Measurements from ENCODE around the gene TAF11L9.
"Not testable (repeated sequence)": the region's sequence is repeated elsewhere in the genome, so short reads cannot be mapped to it uniquely, and the experiment has no call there.

Gene TAF11L9

DNA sequence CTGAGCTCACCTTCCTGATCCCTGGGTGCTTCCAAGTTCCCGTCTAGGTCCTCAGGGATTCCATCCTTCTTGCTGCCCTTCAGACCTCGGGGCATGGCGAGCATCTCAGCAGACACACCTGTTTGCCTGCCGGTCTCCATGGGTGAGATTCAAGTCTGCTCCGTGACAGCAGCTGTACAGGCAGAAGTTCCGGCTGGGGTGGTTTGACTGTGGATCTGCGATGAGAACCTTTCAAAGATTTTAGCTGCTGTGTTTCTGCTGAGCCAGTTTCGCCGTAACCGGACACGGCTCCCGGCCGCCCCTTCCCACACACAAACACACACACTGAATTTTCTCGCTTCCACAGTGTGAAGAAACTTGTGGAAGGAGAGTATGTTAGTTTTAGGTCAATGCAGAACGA, at the start of gene TAF11L9:
TSS of gene TAF11L9 (minus strand) at position 140 of the 400 bp plus-strand sequence.
- not testable (repeated sequence) for DNase-seq

DNA sequence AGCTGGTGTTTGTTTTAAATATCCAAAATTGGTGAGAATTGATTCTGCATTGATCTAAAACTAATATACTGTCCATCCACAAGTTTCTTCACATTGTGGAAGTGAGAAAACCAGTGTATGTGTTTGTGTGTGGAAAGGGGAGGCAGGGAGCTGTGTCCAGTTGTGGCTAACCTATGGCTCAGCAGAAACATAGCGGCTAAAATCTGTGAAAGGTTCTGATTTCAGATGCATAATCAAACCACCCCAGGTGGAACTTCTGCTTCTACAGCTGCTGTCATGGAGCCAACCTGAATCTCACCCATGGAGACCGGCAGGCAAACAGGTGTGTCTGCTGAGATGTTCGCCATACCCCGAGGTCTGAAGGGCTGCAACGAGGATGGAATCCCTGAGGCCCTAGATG, 40.0 kb upstream of the TAF11L9 start, which contains the start of gene TAF11L14:
TSS of gene TAF11L14 (plus strand) at position 301 of the 400 bp plus-strand sequence.
- DNase-seq = no peak

DNA sequence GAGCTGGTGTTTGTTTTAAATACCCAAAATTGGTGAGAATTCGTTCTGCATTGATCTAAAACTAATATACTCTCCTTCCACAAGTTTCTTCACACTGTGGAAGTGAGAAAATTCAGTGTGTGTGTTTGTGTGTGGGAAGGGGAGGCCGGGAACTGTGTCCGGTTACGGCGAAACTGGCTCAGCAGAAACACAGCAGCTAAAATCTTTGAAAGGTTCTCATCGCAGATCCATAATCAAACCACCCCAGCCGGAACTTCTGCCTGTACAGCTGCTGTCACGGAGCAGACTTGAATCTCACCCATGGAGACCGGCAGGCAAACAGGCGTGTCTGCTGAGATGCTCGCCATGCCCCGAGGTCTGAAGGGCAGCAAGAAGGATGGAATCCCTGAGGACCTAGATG, 37.6 kb upstream of the TAF11L9 start, which contains the start of gene TAF11L13:
TSS of gene TAF11L13 (plus strand) at position 301 of the 400 bp plus-strand sequence.
- not testable (repeated sequence) for DNase-seq

DNA sequence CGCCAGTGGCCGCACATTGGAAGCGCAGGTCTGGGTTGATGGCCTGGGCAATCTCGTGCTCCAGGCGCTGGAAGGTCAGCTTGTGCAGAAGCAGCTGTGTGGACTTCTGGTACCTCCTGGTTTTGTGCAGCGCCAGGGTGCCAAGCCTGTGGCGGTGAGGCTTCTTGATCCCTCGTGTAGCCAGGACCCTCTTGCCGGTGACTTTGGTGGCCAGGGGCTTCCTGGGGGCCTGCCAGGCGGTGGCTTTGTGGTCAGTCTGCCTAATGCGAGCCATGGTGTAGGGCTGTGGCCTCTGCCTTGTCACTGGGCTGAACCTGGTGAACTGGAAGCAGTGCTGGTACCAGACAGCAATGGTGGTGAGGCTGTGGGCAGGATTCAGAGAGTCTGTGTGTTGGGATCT, 31.5 kb upstream of the TAF11L9 start:
- no peak for DNase-seq

DNA sequence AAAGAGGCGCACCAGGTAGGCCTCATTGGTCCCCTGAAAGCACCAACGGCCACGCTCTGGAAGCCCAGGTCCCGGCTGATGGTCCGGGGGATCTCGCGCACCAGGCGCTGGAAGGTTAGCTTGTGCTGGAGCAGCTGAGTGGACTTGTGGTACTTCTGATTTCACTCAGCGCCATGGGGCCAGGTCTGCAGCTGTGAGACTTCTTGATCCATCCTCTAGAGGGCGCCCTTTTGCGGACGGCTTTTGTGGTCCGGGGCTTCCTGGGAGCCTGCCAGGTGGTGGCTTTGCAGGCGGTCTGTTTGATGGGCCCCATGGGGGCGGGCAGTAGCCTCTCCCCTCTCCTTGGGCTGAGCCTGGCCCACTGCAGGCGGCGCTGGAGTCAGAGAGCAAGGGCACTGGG, 26.4 kb upstream of the TAF11L9 start:
- DNase-seq = no peak

DNA sequence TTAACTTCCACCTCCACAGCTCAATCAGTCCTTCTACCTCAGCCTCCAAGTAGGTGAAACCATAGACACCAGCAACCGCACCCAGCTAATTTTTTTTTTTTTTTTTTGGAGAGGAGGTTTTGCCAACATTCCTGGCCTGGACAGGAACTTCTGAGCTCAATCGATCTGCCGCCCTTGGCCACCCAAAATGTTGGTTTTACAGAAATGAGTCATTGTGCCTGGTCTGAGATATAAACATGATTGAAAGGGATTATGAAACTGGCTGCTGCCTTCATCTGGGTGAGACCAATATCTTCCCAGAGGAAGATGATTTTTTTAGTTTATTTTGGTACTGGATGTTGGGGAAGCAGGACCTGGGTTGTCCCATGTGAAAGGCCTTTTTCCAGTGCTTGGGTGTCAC, 25.2 kb upstream of the TAF11L9 start:
- DNase-seq = no peak

DNA sequence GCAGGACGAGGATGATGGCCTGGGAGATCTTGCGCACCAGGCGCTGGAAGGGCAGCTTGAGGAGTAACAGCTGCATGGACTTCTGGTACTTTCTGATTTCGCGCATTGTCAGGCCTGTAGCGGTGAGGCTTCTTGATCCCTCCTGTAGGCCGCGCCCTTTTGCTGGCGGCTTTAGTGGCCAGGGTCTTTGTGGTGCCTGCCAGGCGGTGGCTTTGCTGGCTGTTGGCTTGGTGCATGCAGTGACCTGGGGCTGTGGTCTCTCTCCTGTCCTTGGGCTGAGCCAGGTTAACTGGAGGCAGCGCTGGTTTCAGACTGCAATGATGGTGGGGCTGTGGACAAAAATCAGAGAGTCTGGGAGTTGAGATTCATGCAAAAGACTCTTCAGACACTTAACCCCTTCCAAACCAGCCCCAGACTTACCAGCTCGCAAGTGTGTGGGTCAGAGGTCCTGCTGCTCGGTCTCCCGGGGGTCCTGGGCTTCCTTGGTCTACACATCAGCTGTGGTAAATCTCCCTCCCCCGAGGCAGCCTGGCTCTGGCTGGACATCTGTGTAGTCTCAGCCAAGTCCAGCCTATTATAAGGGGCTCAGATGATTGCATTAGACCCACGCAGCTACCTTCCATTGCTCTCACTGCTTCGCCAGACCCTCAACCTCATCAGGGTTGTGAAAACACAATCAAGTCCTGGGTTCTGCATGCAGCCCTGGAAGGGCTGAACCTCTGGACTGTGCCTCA, 20.8 kb upstream of the TAF11L9 start:
- no peak for DNase-seq

DNA sequence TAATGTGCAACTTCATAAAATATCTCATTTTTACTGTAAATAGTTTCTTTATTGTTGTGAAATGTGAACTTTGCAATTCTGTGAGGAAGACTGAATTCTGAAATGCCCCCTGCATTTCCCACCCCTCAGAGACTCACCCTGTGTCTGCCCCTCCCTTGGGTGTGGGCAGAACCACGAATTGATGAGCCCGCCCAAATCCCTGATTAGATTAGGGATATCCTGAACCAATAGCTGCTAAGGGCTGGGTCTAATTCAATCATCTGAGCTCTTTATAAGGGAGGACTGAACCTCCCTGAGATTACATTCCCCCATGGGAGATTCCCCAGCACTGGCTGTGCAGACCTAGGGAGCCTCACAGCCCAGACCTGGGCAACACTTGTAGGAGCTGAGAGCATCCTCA, 15.9 kb upstream of the TAF11L9 start, which contains the start of gene TAF11L12:
TSS of gene TAF11L12 (plus strand) at position 301 of the 400 bp plus-strand sequence.
- DNase-seq = not testable (repeated sequence)

DNA sequence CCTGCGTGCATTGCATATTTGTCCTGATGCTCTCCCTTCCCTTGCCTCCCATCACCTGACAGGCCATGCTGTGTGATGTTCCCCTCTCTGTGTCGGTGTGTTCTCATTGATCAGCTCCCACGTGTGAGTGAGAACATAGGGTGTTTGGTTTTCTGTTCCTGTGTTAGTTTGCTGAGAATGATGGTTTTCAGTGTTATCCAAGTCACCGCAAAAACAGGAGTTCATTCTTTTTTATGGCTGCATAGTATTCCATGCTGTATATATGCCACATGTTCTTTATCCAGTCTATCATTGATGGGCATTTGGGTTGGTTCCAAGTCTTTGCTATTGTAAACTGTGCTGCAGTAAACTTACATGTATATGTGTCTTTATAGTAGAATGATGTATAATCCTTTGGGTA, 13.3 kb upstream of the TAF11L9 start:
- not testable (repeated sequence) for DNase-seq

DNA sequence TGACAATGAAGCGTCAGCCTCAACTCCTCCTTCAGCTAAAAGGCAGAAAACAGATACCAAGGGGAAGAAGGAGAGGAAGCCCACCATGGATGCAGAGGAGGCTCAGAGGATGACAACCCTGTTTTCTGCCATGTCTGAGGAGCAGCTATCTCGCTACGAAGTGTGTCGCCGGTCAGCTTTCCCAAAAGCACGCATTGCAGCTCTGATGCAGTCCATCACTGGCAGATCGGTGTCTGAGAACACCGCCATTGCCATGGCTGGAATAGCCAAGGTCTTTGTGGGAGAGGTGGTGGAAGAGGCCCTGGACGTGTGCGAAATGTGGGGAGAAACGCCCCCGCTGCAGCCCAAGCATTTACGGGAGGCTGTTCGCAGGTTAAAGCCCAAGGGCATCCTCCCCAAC, 10.8 kb upstream of the TAF11L9 start:
- DNase-seq = no peak

DNA sequence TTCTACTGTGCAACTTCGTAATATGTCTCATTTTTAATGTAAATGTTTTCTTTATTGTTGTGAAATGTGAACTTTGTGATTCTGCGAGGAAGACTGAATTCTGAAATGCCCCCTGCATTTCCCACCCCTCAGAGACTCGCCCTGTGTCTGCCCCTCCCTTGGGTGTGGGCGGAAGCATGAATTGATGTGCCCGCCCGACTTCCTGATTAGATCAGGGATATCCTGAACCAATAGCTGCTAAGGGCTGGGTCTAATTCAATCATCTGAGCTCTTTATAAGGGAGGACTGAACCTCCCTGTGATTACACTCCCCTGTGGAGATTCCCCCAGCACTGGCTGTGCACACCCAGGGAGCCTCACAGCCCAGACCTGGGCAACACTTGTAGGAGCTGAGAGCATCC, 9.7 kb upstream of the TAF11L9 start, which contains the start of gene TAF11L11:
TSS of gene TAF11L11 (plus strand) at position 304 of the 400 bp plus-strand sequence.
- DNase-seq = not testable (repeated sequence)

DNA sequence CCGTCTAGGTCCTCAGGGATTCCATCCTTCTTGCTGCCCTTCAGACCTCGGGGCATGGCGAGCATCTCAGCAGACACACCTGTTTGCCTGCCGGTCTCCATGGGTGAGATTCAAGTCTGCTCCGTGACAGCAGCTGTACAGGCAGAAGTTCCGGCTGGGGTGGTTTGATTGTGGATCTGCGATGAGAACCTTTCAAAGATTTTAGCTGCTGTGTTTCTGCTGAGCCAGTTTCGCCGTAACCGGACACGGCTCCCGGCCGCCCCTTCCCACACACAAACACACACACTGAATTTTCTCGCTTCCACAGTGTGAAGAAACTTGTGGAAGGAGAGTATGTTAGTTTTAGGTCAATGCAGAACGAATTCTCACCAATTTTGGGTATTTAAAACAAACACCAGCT, 3.5 kb upstream of the TAF11L9 start, which contains the start of gene TAF11L10:
TSS of gene TAF11L10 (minus strand) at position 101 of the 400 bp plus-strand sequence.
- DNase-seq = not testable (repeated sequence)

DNA sequence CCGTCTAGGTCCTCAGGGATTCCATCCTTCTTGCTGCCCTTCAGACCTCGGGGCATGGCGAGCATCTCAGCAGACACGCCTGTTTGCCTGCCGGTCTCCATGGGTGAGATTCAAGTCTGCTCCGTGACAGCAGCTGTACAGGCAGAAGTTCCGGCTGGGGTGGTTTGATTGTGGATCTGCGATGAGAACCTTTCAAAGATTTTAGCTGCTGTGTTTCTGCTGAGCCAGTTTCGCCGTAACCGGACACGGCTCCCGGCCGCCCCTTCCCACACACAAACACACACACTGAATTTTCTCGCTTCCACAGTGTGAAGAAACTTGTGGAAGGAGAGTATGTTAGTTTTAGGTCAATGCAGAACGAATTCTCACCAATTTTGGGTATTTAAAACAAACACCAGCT, 3.3 kb downstream of the TAF11L9 start, which contains the start of gene TAF11L8:
TSS of gene TAF11L8 (minus strand) at position 101 of the 400 bp plus-strand sequence.
- not testable (repeated sequence) for DNase-seq

DNA sequence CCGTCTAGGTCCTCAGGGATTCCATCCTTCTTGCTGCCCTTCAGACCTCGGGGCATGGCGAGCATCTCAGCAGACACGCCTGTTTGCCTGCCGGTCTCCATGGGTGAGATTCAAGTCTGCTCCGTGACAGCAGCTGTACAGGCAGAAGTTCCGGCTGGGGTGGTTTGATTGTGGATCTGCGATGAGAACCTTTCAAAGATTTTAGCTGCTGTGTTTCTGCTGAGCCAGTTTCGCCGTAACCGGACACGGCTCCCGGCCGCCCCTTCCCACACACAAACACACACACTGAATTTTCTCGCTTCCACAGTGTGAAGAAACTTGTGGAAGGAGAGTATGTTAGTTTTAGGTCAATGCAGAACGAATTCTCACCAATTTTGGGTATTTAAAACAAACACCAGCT, 8.5 kb downstream of the TAF11L9 start, which contains the start of gene TAF11L7:
TSS of gene TAF11L7 (minus strand) at position 101 of the 400 bp plus-strand sequence.
- DNase-seq = not testable (repeated sequence)
